Smooth muscle cell (in vitro differentiated cells): ENCODE data around the gene C12orf57. TPM values are rescaled to one million over a fixed set of nuclear protein-coding genes. Genes with fewer than 3 reads are reported as not detected.

Experiments
- DNase-seq: peaks from one replicate; lab custom pipeline; 2025; ENCODE audit not compliant: unreplicated experiment; lab: John Stamatoyannopoulos, UW
- H2AFZ ChIP-seq: fragments of 200-600 bp; sonication (generic); 2 replicates; pipeline ENCODE4 v1.6.0; 2016; ENCODE audit warnings: antibody characterized with exemption, low read depth, mild to moderate bottlenecking
- H3F3A ChIP-seq: fragments of 200-600 bp; sonication (generic); 2 replicates; pipeline ENCODE4 v1.6.0; 2017; ENCODE audit warnings: antibody characterized with exemption, low read depth
- H3K27ac ChIP-seq: fragments of 200-600 bp; sonication (generic); 2 replicates; pipeline ENCODE4 v1.5.1; 2016; ENCODE audit warnings: low read depth, mild to moderate bottlenecking
- H3K27me3 ChIP-seq: fragments of 200-600 bp; sonication (generic); 2 replicates; pipeline ENCODE4 v1.6.1; 2016; ENCODE audit warnings: low read depth, mild to moderate bottlenecking
- H3K36me3 ChIP-seq: fragments of 200-600 bp; sonication (generic); 2 replicates; pipeline ENCODE4 v1.5.1; 2016; ENCODE audit warnings: low read depth
- H3K4me1 ChIP-seq: fragments of 200-600 bp; sonication (generic); 2 replicates; pipeline ENCODE4 v1.5.1; 2016; ENCODE audit warnings: low read depth
- H3K4me2 ChIP-seq: fragments of 200-600 bp; sonication (generic); 2 replicates; pipeline ENCODE4 v1.6.0; 2016; ENCODE audit warnings: mild to moderate bottlenecking
- H3K4me3 ChIP-seq: fragments of 200-600 bp; sonication (generic); 2 replicates; pipeline ENCODE4 v1.5.1; 2016; ENCODE audit warnings: mild to moderate bottlenecking
- H3K79me2 ChIP-seq: fragments of 200-600 bp; sonication (generic); 2 replicates; pipeline ENCODE4 v1.6.0; 2016; ENCODE audit warnings: low read depth, mild to moderate bottlenecking
- H3K9ac ChIP-seq: fragments of 200-600 bp; sonication (generic); 2 replicates; pipeline ENCODE4 v1.6.0; 2016; ENCODE audit warnings: low read depth
- H3K9me3 ChIP-seq: fragments of 200-600 bp; sonication (generic); replicated peaks from 2 replicates; pipeline ENCODE4 v1.5.1; 2016; ENCODE audit warnings: low read depth
- H4K20me1 ChIP-seq: fragments of 200-600 bp; sonication (generic); 2 replicates; pipeline ENCODE4 v1.6.0; 2016; ENCODE audit warnings: low read depth
- WGBS: methylation state at CpG from one replicate; pipeline ENCODE4 v1.1.7; 2016; ENCODE audit warnings: low lambda C conversion rate; 5-methylcytosine and 5-hydroxymethylcytosine counted together
- polyA plus RNA-seq: library from polyadenylated mRNA; unstranded; fragments of >200 nt; fragmentation: Nextera tagmentation; extraction: Ambion mirVana; gene quantifications from 2 replicates; pipeline ENCODE4 v1.2.1, GENCODE V29; 2016
- total RNA-seq: library from RNA; depleted of rRNA; stranded (reverse); fragments of >200 nt; gene quantifications from 2 replicates; pipeline ENCODE4 v1.2.3, GENCODE V29; 2014
- TF ChIP-seq, protein P1 (sequence below): fragments of 200-600 bp; sonication (generic); IDR thresholded peaks from 2 replicates; pipeline ENCODE4 v1.5.1; 2017; ENCODE audit warnings: borderline replicate concordance, mild to moderate bottlenecking, antibody characterized with exemption; ENCODE audit not compliant: insufficient read depth, poor library complexity, severe bottlenecking

C12orf57 gene
- total and polyA plus RNA-seq, 2 experiments from 2014 or later: 397 to 494 TPM

DNA sequence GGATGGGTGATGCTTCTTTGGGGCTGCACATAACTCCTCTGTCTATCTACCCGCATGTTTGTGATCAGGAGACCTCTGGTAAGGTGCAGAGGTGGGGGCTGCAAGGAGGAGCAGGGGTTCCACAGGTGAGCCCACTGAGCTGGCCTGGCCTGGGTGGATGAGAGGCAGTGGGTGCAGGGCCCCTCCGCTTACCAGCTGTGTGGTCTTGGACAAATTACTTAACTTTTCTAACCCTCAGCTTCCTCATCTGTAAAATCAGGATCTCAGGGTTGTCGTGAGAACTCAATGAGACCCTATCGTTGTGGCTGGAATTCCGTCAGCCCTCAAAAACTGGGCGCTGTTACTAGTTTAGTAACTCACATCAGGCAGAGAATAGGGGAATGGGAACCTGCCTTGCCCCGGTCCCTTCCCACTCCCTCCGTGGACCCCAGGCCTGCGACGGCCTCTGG, 14.8 kb downstream of the C12orf57 start:
- TF ChIP-seq, protein P1, sequence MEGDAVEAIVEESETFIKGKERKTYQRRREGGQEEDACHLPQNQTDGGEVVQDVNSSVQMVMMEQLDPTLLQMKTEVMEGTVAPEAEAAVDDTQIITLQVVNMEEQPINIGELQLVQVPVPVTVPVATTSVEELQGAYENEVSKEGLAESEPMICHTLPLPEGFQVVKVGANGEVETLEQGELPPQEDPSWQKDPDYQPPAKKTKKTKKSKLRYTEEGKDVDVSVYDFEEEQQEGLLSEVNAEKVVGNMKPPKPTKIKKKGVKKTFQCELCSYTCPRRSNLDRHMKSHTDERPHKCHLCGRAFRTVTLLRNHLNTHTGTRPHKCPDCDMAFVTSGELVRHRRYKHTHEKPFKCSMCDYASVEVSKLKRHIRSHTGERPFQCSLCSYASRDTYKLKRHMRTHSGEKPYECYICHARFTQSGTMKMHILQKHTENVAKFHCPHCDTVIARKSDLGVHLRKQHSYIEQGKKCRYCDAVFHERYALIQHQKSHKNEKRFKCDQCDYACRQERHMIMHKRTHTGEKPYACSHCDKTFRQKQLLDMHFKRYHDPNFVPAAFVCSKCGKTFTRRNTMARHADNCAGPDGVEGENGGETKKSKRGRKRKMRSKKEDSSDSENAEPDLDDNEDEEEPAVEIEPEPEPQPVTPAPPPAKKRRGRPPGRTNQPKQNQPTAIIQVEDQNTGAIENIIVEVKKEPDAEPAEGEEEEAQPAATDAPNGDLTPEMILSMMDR: no peak
- Histone ChIP-seq H3K4me2 (no peak overlapping the region), H4K20me1 (no peaks in the 10 kb centered on the region), H3K4me1 (peaks cover 19% of the 10 kb centered on the region), H3K27ac (no peak overlapping the region), H3K79me2 (no peaks in the 10 kb centered on the region), H3K9ac (no peak overlapping the region), H3K27me3 (no peaks in the 10 kb centered on the region), H2AFZ (no peak overlapping the region), H3K4me3 (no peak overlapping the region), H3K9me3 (no peaks in the 10 kb centered on the region), H3F3A (peaks cover 7% of the 10 kb centered on the region), H3K36me3 (no peaks in the 10 kb centered on the region)
- 85% methylated on average over 10 of the region's 10 CpGs for WGBS
- DNase-seq: no peak

DNA sequence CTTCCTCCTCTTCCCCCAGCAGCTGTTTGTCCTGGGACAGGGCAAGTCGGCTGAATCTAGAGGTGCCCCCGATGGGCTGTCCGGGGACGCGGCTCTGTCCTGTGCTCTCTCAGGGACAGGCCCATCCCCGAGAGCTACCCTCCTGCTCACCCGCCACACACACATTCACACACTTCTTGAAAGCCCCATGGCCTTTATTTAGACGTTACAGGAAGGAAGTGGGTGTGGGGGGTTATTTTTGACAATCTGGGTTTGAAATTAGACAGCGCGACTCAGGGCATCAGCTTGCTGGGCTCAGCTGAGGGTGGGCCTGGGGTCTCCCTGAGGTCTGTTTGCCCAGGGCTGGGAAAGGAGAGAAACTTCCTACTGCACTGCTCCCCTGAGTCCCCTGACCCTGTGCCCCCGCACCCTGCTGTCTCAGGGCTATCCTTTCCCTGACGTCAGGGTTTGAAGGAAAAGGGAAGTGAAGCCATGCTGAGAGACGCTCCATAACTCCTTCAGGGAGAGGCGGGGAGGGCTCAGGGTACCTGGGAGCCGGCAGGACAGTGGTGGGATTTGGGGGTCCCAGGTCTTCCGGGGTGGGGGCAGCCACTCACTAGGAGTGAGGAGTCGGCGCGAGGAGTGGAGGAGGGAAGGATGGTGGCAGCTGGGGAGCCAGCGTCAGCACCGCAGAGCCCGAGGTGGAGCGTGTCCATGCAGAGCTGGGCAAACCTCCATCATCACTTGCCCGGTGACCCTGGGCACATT, 15.4 kb downstream of the C12orf57 start:
- no peaks in the 10 kb centered on the region for H3K36me3 ChIP-seq
- peaks cover 13% of the 10 kb centered on the region for H3F3A ChIP-seq
- no peak overlapping the region for H3K9ac ChIP-seq
- H3K27me3 ChIP-seq: no peaks in the 10 kb centered on the region
- no peaks in the 10 kb centered on the region for H3K9me3 ChIP-seq
- H3K27ac ChIP-seq: no peak overlapping the region
- no peaks in the 10 kb centered on the region for H4K20me1 ChIP-seq
- TF ChIP-seq, protein P1: no peak
- 86% methylated on average over 23 of the region's 24 CpGs for WGBS
- H3K4me3 ChIP-seq: no peak overlapping the region
- no peak for DNase-seq
- H2AFZ ChIP-seq: no peak overlapping the region
- H3K79me2 ChIP-seq: no peaks in the 10 kb centered on the region
- peaks cover 19% of the 10 kb centered on the region for H3K4me1 ChIP-seq
- no peak overlapping the region for H3K4me2 ChIP-seq

DNA sequence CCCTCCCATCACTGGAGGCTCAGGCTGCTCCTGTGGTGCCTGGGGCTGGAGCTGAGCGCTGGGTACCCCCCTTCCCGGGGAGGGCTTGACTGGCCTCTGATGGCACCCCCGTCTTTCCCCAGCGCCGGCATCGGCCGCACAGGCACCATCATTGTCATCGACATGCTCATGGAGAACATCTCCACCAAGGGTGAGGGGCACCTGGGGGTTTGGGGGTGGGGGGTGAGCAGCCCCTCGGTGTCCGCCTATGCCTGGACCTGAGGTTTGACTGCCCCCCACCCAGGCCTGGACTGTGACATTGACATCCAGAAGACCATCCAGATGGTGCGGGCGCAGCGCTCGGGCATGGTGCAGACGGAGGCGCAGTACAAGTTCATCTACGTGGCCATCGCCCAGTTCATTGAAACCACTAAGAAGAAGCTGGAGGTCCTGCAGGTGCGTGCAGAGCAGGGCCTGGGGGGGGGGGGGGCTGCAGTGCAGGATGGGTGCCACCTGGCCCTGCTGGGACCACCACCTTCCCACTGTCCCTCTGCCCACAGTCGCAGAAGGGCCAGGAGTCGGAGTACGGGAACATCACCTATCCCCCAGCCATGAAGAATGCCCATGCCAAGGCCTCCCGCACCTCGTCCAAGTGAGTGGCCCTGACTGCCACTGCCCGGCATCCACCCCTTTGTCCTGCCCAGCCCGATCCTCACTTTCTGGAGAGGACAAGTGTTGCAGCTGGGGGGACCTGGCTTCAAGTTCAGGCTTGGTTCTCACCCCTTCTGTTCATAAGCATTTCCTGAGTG, 16.2 kb downstream of the C12orf57 start:
- Histone ChIP-seq H3K27ac (no peak overlapping the region), H3K9me3 (no peaks in the 10 kb centered on the region), H4K20me1 (no peaks in the 10 kb centered on the region), H2AFZ (no peak overlapping the region), H3K4me3 (no peak overlapping the region), H3K4me2 (no peak overlapping the region), H3K9ac (no peak overlapping the region), H3K27me3 (no peaks in the 10 kb centered on the region), H3F3A (peaks cover 20% of the 10 kb centered on the region), H3K79me2 (no peaks in the 10 kb centered on the region), H3K4me1 (peaks cover 19% of the 10 kb centered on the region), H3K36me3 (no peaks in the 10 kb centered on the region)
- no peak for DNase-seq
- TF ChIP-seq, protein P1: no peak
- WGBS: 93% methylated on average over 26 of the region's 26 CpGs
